Astrocyte (in vitro differentiated cells and primary cell): ENCODE measurements around the gene STIM1. TPM values are rescaled to one million over a fixed set of nuclear protein-coding genes. Genes with fewer than 3 reads are reported as not detected.

ENCODE experiments used
- DNase-seq: peaks from one replicate; pipeline ENCODE4 v3.0.0-alpha.2; 2010; ENCODE audit warnings: low read depth
- FAIRE-seq: peaks from 2 replicates; lab custom pipeline; 2011; peaks lifted over from hg19 to GRCh38; lab: Jason Lieb, UNC
- H2AFZ ChIP-seq: 2 replicates; pipeline ENCODE4 v1.6.0; 2012; ENCODE audit warnings: low read depth, low read length, inconsistent platforms
- H3K27ac ChIP-seq: 2 replicates; pipeline ENCODE4 v1.5.1; 2011; ENCODE audit warnings: low read depth, low read length, inconsistent platforms
- H3K27me3 ChIP-seq: 2 replicates; pipeline ENCODE4 v1.6.0; 2011; ENCODE audit warnings: low read length, inconsistent platforms; ENCODE audit not compliant: insufficient read depth
- H3K36me3 ChIP-seq: 2 replicates; pipeline ENCODE4 v1.5.1; 2011; ENCODE audit warnings: low read length, inconsistent platforms; ENCODE audit not compliant: insufficient read depth
- H3K4me1 ChIP-seq: 2 replicates; pipeline ENCODE4 v1.5.1; 2011; ENCODE audit warnings: low read length, inconsistent platforms; ENCODE audit not compliant: insufficient read depth
- H3K4me2 ChIP-seq: 2 replicates; pipeline ENCODE4 v1.6.0; 2012; ENCODE audit warnings: low read length, inconsistent platforms
- H3K4me3 ChIP-seq: 2 replicates; pipeline ENCODE4 v1.5.1; 2011; ENCODE audit warnings: low read depth, mild to moderate bottlenecking, low read length, inconsistent platforms; ENCODE audit not compliant: insufficient read depth
- H3K79me2 ChIP-seq: 2 replicates; pipeline ENCODE4 v1.6.0; 2012; ENCODE audit warnings: mild to moderate bottlenecking, low read length, inconsistent platforms; ENCODE audit not compliant: insufficient read depth
- H3K9ac ChIP-seq: 2 replicates; pipeline ENCODE4 v1.6.0; 2012; ENCODE audit warnings: mild to moderate bottlenecking, low read length, inconsistent platforms
- H3K9me3 ChIP-seq: 2 replicates; pipeline ENCODE4 v1.5.1; 2012; ENCODE audit warnings: low read depth, mild to moderate bottlenecking, low read length, inconsistent platforms; ENCODE audit not compliant: insufficient read depth
- H4K20me1 ChIP-seq: 2 replicates; pipeline ENCODE4 v1.6.0; 2012; ENCODE audit warnings: low read length, inconsistent platforms; ENCODE audit not compliant: insufficient read depth
- H3K27ac Mint-ChIP-seq: one replicate; pipeline ENCODE4 v1.8.0; 2021; ENCODE audit warnings: mild to moderate bottlenecking, mixed read lengths; ENCODE audit not compliant: unreplicated experiment
- H3K27me3 Mint-ChIP-seq: one replicate; pipeline ENCODE4 v1.8.0; 2021; ENCODE audit warnings: low read depth, mixed read lengths; ENCODE audit not compliant: unreplicated experiment
- H3K36me3 Mint-ChIP-seq: one replicate; pipeline ENCODE4 v1.8.0; 2021; ENCODE audit warnings: low read depth, mixed read lengths; ENCODE audit not compliant: unreplicated experiment
- H3K4me1 Mint-ChIP-seq: one replicate; pipeline ENCODE4 v1.8.0; 2021; ENCODE audit warnings: low read depth, mixed read lengths; ENCODE audit not compliant: unreplicated experiment
- H3K4me3 Mint-ChIP-seq: one replicate; pipeline ENCODE4 v1.8.0; 2021; ENCODE audit warnings: mild to moderate bottlenecking, moderate library complexity, mixed read lengths; ENCODE audit not compliant: unreplicated experiment
- H3K9me3 Mint-ChIP-seq: one replicate; pipeline ENCODE4 v1.8.0; 2021; ENCODE audit warnings: mild to moderate bottlenecking, mixed read lengths; ENCODE audit not compliant: unreplicated experiment
- EZH2 ChIP-seq: IDR thresholded peaks from 2 replicates; pipeline ENCODE4 v1.6.1; 2012; ENCODE audit warnings: mild to moderate bottlenecking, low read length, inconsistent platforms; ENCODE audit not compliant: insufficient read depth
- total RNA-seq: library from RNA; stranded (reverse); gene quantifications from 2 replicates; pipeline ENCODE4 v1.2.1, GENCODE V29; 2021
- TF ChIP-seq, protein P1 (sequence below): IDR thresholded peaks from 2 replicates; pipeline ENCODE4 v1.5.1; 2011; ENCODE audit warnings: low read depth, mild to moderate bottlenecking, inconsistent platforms, low read length, moderate library complexity; ENCODE audit not compliant: insufficient read depth

The STIM1 gene
- total RNA-seq, 1 donor from 2014 or later: 42.9 TPM

DNA sequence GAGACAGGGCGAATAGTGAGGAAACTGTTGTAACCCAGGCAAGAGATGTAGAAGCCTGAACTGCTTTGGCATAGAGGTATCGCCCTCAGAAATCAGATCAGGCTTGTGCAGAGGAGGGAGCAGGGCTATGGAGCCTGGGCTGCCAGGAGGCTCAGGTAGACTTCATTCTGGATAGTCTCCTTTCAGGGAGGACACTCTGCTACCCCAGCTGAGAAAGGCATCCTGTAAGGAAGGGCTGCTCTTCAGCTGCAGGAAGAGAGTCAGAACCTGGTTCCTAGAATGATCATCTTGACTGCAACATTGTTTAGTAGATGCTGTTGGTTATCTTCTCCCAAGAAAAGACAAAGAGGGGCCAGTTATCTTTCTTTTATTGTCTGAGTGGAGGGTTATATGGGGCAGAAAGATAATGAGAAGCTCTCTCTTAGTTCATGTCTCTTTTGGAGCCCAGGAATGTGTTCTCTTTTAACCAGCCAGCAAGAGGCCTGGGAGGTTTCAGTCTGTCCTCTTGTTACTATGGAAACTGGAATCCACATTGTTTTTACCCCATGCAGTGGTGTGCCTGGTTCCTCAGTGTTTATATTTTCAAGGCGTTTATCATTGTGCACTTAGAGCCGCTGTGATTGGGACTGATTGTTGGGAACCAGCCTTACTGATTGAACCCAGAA lies 95.7 kb downstream of the STIM1 start:
- no peaks in the 10 kb centered on the region for H3K79me2 ChIP-seq
- peak overlapping the region; percentile 52 for H3K4me2 ChIP-seq
- peaks cover 3% of the 10 kb centered on the region for H3K36me3 Mint-ChIP-seq
- no peak overlapping the region for H3K4me3 Mint-ChIP-seq
- no peak overlapping the region for H3K4me3 ChIP-seq
- FAIRE-seq (no peak), DNase-seq (peak; percentile 65)
- peak overlapping the region; percentile 29 for H3K27ac ChIP-seq
- no peaks in the 10 kb centered on the region for H3K27me3 ChIP-seq
- H3K36me3 ChIP-seq: no peaks in the 10 kb centered on the region
- peak overlapping the region; percentile 92 for H3K27ac Mint-ChIP-seq
- peaks cover 9% of the 10 kb centered on the region for H3K4me1 ChIP-seq
- H3K4me1 Mint-ChIP-seq: peaks cover 41% of the 10 kb centered on the region
- H3K9me3 Mint-ChIP-seq: no peaks in the 10 kb centered on the region
- no peak overlapping the region for H3K9ac ChIP-seq
- no peaks in the 10 kb centered on the region for H4K20me1 ChIP-seq
- H3K9me3 ChIP-seq: no peaks in the 10 kb centered on the region
- H3K27me3 Mint-ChIP-seq: no peaks in the 10 kb centered on the region
- no peak overlapping the region for H2AFZ ChIP-seq
- TF ChIP-seq EZH2: no peak
- TF ChIP-seq, protein P1, sequence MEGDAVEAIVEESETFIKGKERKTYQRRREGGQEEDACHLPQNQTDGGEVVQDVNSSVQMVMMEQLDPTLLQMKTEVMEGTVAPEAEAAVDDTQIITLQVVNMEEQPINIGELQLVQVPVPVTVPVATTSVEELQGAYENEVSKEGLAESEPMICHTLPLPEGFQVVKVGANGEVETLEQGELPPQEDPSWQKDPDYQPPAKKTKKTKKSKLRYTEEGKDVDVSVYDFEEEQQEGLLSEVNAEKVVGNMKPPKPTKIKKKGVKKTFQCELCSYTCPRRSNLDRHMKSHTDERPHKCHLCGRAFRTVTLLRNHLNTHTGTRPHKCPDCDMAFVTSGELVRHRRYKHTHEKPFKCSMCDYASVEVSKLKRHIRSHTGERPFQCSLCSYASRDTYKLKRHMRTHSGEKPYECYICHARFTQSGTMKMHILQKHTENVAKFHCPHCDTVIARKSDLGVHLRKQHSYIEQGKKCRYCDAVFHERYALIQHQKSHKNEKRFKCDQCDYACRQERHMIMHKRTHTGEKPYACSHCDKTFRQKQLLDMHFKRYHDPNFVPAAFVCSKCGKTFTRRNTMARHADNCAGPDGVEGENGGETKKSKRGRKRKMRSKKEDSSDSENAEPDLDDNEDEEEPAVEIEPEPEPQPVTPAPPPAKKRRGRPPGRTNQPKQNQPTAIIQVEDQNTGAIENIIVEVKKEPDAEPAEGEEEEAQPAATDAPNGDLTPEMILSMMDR: no peak

DNA sequence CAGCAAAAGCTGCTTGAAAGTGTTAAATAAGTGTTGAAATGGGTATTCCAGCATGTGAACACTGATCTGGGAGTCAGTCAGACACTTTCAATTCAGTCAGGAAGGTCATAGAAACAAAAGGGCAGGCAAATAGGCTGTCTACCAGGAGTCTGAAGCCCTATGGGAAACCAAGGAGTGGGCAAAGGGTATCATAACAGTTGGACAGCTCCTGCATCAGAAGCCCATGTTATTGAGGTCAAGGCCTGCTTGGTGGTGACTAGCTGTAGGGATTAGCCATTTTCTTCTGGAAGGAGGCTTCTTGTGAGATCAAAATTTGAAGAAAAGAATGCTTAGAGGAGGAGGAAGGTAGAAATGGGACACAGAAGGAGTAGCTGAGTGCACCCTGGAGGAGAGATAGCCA lies 97.3 kb downstream of the STIM1 start:
- peak overlapping the region; percentile 52 for H3K4me3 Mint-ChIP-seq
- no peak for FAIRE-seq

DNA sequence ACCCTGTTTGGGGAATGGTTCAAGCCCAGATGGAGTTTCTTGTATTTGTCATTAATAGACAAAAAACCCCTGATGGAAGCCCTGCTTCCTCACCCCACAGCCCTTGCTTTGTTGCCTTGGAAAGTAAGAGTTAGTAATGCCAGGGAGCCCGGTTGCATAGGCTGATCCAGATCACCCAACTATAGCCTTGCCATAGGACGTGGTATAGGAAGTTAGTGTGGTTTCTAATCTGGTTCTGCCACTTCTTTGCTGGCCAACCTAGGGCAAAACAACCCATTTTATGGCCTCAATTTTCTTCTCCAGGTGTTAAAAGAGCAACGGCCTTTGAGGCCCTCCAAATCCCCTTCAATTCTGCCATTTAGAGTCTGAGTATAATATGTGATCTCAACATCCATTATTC lies 97.9 kb downstream of the STIM1 start:
- H3K36me3 Mint-ChIP-seq: no peaks in the 10 kb centered on the region

More for the DNA sequence above, 97.3 kb downstream of the STIM1 start:
- Mint-ChIP-seq H3K9me3 (no peaks in the 10 kb centered on the region), H3K4me1 (peaks cover 32% of the 10 kb centered on the region), H3K36me3 (no peaks in the 10 kb centered on the region), H3K27me3 (no peaks in the 10 kb centered on the region), H3K27ac (no peak overlapping the region)
- Histone ChIP-seq H3K4me1 (peaks cover 9% of the 10 kb centered on the region), H3K9me3 (no peaks in the 10 kb centered on the region), H3K36me3 (no peaks in the 10 kb centered on the region), H3K9ac (no peak overlapping the region), H3K79me2 (no peaks in the 10 kb centered on the region), H4K20me1 (no peaks in the 10 kb centered on the region), H3K4me3 (no peak overlapping the region), H3K27ac (no peak overlapping the region), H3K27me3 (no peaks in the 10 kb centered on the region), H2AFZ (no peak overlapping the region), H3K4me2 (no peak overlapping the region)
- DNase-seq: no peak
- TF ChIP-seq, protein P1: no peak

More for the DNA sequence above, 97.9 kb downstream of the STIM1 start:
- H3K27me3 Mint-ChIP-seq: no peaks in the 10 kb centered on the region
- no peak overlapping the region for H3K4me3 ChIP-seq
- peaks cover 32% of the 10 kb centered on the region for H3K4me1 Mint-ChIP-seq
- no peak for FAIRE-seq
- no peaks in the 10 kb centered on the region for H3K79me2 ChIP-seq
- no peaks in the 10 kb centered on the region for H3K9me3 Mint-ChIP-seq
- H3K36me3 ChIP-seq: no peaks in the 10 kb centered on the region
- no peaks in the 10 kb centered on the region for H3K9me3 ChIP-seq
- no peak overlapping the region for H3K4me3 Mint-ChIP-seq
- no peak overlapping the region for H3K4me2 ChIP-seq
- no peak overlapping the region for H3K27ac ChIP-seq
- H3K9ac ChIP-seq: no peak overlapping the region
- H3K27me3 ChIP-seq: no peaks in the 10 kb centered on the region
- H2AFZ ChIP-seq: no peak overlapping the region
- peaks cover 9% of the 10 kb centered on the region for H3K4me1 ChIP-seq
- no peak for DNase-seq
- no peaks in the 10 kb centered on the region for H4K20me1 ChIP-seq
- TF ChIP-seq, protein P1: no peak
- no peak for TF ChIP-seq EZH2
- no peak overlapping the region for H3K27ac Mint-ChIP-seq
